Liver (tissue), 3 donors: ENCODE measurements around the gene TMEM39B.
"Not testable (repeated sequence)": the region's sequence is repeated elsewhere in the genome, so short reads cannot be mapped to it uniquely, and the experiment has no call there.

ENCODE experiments used
- ATF3 ChIP-seq: IDR thresholded peaks from 2 replicates; pipeline ENCODE4 v1.6.1; 2016; ENCODE audit warnings: antibody characterized with exemption
- CTCF ChIP-seq: fragments of 150-350 bp; IDR thresholded peaks from 2 replicates; pipeline ENCODE4 v1.5.1; 2017; ENCODE audit warnings: improper control_type of control experiment, low read depth, low read length; ENCODE audit not compliant: missing input control
- EGR1 ChIP-seq, 2 donors: IDR thresholded peaks; 2 replicates each; pipeline ENCODE4 v1.6.1; 2016 to 2018; ENCODE audit warnings: antibody characterized with exemption in 2 of 2, low read depth in 2 of 2
- FOXA1 ChIP-seq: IDR thresholded peaks from 2 replicates; pipeline ENCODE4 v1.6.1; 2016; ENCODE audit warnings: antibody characterized with exemption
- GABPA ChIP-seq, 2 donors: IDR thresholded peaks in 1 of 2; conservative IDR thresholded peaks in 1 of 2; 2 replicates each; pipeline ENCODE4 v1.6.1; 2016; ENCODE audit warnings: antibody characterized with exemption in 2 of 2, mild to moderate bottlenecking in 1 of 2, moderate library complexity in 1 of 2
- HNF4A ChIP-seq, 2 donors: conservative IDR thresholded peaks; 2 replicates each; pipeline ENCODE4 v1.6.1; 2016; ENCODE audit warnings: antibody characterized with exemption in 2 of 2, mild to moderate bottlenecking in 2 of 2
- JUND ChIP-seq, 2 donors: IDR thresholded peaks; 2 replicates each; pipeline ENCODE4 v1.6.1; 2016; ENCODE audit warnings: antibody characterized with exemption in 2 of 2
- MAX ChIP-seq: IDR thresholded peaks from 2 replicates; pipeline ENCODE4 v1.6.1; 2016; ENCODE audit warnings: antibody characterized with exemption
- NR2F2 ChIP-seq: IDR thresholded peaks from 2 replicates; pipeline ENCODE4 v1.6.1; 2016; ENCODE audit warnings: antibody characterized with exemption
- RAD21 ChIP-seq, 2 donors: IDR thresholded peaks; 2 replicates each; pipeline ENCODE4 v1.6.1; 2016; ENCODE audit warnings: antibody characterized with exemption in 2 of 2, mild to moderate bottlenecking in 2 of 2
- REST ChIP-seq: IDR thresholded peaks from 2 replicates; pipeline ENCODE4 v1.6.1; 2016; ENCODE audit warnings: antibody characterized with exemption, mild to moderate bottlenecking
- SP1 ChIP-seq: IDR thresholded peaks from 2 replicates; pipeline ENCODE4 v1.6.1; 2018; ENCODE audit warnings: antibody characterized with exemption, mild to moderate bottlenecking
- TAF1 ChIP-seq: conservative IDR thresholded peaks from 2 replicates; pipeline ENCODE4 v1.6.1; 2016; ENCODE audit warnings: antibody characterized with exemption, mild to moderate bottlenecking
- YY1 ChIP-seq: IDR thresholded peaks from 2 replicates; pipeline ENCODE4 v1.6.1; 2016; ENCODE audit warnings: antibody characterized with exemption, mild to moderate bottlenecking
- donor health status: healthy.
- donor health status: healthy.

GRCh38 chr1:32143302-32143695 lies 70.6 kb downstream of the TMEM39B start:
- TF ChIP-seq CTCF; YY1; TAF1; JUND (IDR thresholded peaks at IDR 0.05); MAX; NR2F2; GABPA (IDR thresholded peaks at IDR 0.05 in 1 of 2, conservative IDR thresholded peaks at IDR 0.05 in 1 of 2); ATF3; RAD21 (IDR thresholded peaks at IDR 0.05); SP1; FOXA1; HNF4A (conservative IDR thresholded peaks at IDR 0.05); EGR1 (IDR thresholded peaks at IDR 0.05; ENCODE audit: low read depth in 2 of 2); REST: not testable (repeated sequence)
